GM21447 (cell line): ENCODE data around the gene HAS3.
"Not testable (repeated sequence)": the region's sequence is repeated elsewhere in the genome, so short reads cannot be mapped to it uniquely, and the experiment has no call there.

Experiments used
- ATAC-seq: cut with Tn5 transposase; IDR thresholded peaks from one replicate; pipeline ENCODE4 v1.9.1; 2021; ENCODE audit not compliant: unreplicated experiment

Gene HAS3

DNA sequence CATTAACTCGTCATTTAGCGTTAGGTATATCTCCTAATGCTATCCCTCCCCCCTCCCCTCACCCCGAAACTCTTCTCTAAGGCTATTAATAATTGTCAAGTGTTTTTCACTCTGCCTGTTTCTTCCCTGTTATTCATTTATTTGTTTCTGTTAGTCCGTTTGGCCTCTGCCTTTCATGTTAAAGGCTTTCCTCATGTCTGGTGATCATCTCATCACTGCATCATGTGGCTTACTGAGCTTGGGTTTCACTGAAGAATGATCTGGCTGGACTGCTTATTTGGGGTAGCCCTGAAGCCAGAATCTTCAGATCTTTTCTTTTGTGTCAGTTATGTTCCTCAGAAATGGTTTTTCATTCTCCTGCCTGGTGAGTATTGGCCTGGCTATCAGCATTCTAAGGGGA, 36.5 kb downstream of the HAS3 start:
- ATAC-seq = no peak

DNA sequence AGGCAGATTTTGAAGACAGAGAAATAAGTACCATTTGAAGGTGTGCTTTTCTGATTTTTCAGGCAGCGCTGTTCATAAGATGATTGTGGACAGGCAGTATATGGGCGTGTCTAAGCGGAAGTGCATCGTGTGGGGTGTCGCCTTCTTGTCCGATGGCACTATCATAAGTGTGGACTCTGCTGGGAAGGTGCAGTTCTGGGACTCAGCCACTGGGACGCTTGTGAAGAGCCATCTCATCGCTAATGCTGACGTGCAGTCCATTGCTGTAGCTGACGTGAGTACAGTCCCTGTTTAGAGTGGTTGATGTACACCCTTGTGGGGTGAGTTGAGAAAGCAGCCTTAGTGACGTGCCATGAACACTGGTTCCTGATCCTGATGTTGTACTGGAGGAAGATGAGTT, 37.7 kb downstream of the HAS3 start:
- no peak for ATAC-seq

DNA sequence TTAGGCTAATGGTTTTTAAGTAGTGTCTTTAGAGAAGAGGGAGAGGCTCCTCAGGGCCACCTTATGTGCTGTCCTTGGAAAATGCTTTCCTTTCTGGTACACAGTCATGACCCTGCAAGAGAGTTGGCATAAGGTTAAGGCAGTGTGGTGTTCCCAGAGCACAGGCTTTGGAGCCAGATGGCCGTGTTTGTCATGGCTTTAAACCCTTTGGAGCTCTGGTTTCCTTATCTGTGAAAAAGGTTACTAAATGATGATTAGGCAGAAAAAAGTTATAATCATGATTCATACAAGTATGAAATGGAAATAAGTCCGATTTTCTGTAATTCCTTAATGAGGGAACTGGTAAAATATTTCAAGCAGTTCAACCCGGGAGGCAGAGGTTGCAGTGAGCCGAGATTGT, 40.2 kb downstream of the HAS3 start:
- no peak for ATAC-seq

DNA sequence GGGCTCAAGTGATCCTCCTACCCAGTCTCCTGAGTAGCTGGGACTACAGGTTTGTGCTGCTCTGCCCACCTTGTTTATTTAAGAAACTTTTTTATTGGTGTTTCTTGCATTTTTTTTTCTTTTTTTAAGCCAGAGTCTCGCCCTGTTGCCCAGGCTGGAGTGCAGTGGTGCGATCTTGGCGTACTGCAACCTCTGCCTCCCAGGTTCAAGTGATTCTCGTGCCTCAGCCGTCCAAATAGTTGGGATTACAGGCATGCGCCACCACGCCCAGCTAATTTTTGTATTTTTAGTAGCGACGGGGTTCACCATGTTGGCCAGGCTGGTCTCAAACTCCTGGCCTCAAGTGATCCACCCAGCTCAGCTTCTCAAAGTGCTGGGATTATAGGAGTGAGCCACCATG, 44.2 kb downstream of the HAS3 start:
- not testable (repeated sequence) for ATAC-seq

DNA sequence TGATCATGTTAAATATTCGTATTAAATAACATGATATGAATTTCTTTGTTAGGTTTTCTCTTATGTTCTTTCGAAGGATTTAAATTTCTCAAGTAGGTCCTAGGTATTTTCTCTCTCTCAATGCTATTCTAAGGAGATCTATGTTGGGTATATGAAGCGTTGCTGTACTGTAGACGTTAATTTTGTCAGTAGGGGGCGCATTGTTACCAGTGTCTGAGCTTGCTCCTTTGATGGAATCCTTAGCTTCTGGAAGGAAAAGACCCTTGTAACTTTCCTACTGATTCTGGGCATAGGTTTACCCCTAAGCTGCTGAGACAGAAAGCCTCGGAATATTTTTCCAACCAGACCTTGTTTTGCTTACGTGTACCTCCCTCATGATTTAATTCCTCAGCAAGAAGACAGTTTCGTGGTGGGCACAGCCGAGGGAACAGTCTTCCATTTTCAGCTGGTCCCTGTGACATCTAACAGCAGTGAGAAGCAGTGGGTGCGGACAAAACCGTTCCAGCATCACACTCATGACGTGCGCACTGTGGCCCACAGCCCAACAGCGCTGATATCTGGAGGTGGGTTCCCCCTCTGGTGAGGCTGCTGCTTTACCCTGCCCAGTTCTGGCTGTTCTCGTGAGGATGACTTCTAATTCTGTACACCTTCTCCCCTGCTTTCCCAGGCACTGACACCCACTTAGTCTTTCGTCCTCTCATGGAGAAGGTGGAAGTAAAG, 44.9 kb downstream of the HAS3 start:
- peak; percentile 53 for ATAC-seq

DNA sequence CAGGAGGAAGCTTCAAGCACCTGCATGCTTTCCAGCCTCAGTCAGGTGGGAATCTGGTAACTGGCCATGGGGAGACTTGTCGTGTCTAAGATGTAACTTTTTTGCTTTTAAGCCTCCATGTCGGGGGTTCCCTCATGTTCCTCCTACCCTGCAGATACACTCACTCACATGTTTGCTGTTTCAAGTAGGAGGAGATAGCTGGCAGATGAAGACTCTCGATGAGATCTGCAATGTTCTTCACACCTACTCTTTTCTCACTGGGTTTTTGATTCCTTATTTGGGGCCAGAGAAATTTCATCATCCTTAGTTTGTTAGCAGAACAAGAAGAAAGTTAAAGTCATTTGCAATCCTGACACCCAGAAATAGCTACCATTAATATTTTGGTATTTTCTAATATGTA, 51.7 kb downstream of the HAS3 start:
- no peak for ATAC-seq

DNA sequence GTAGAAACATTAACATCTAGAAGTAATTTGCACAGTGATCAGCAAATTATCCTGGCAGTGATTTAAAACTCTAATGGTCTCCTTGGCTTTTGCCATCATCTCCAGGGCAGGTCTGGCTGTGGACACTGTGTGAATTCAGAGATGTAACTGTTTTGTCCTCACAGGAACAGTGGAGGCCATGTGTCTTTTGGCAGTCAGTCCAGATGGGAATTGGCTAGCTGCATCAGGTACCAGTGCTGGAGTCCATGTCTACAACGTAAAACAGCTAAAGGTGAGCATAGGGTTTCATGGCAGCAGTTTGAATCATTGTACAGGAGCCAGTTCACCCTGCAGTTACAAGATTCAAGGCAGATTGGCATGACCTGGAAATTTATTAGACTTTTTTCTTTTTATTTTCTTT, 54.7 kb downstream of the HAS3 start:
- no peak for ATAC-seq

DNA sequence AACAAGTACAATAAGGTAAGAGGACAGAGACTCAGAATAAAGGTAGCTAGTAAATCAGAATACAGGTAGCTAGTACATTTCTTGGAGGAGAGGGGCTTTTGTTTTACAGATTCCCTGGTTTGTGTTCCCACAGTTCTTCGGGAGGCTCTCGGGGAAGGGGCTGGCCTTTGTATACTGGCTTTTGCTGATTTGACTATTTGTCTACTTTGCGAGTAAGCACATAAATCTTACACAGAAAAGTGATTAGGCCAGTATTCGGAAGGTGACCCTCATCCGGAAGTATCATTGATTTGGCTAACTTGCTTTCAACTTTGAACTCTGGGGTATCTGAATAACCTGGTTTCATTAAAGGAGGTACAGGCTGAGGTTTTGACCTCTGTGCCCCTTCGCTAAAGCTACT, 60.1 kb downstream of the HAS3 start:
- ATAC-seq = no peak

DNA sequence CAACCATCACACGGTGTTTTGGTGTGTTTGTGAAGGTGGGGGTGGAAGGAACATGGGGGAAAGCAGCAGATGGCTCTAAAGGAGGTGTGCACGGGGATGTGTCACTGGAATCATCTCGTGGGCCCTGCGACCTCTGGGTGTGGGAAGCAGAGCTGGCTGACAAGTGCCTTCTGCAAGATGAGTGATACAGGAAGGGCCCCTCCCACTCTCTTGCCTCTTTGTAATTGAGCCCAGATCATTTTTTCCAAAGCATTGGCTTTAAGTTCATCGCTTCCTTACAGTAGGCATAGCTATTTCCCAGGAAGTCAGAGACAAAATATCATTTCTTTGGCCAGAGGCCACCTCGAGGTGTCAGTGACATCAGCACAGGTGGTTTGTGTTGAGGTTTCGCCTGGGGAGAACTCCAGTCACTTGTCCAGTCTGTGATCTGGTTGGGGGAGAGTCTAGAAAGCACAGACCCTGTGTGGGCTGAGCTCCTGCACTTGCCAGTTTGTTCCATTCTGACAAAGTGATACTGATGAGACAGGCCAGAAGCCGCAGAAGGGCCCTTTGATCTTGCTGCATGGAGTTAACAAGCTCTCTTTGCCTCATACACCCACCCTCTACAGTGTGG, 60.9 kb downstream of the HAS3 start:
- no peak for ATAC-seq

DNA sequence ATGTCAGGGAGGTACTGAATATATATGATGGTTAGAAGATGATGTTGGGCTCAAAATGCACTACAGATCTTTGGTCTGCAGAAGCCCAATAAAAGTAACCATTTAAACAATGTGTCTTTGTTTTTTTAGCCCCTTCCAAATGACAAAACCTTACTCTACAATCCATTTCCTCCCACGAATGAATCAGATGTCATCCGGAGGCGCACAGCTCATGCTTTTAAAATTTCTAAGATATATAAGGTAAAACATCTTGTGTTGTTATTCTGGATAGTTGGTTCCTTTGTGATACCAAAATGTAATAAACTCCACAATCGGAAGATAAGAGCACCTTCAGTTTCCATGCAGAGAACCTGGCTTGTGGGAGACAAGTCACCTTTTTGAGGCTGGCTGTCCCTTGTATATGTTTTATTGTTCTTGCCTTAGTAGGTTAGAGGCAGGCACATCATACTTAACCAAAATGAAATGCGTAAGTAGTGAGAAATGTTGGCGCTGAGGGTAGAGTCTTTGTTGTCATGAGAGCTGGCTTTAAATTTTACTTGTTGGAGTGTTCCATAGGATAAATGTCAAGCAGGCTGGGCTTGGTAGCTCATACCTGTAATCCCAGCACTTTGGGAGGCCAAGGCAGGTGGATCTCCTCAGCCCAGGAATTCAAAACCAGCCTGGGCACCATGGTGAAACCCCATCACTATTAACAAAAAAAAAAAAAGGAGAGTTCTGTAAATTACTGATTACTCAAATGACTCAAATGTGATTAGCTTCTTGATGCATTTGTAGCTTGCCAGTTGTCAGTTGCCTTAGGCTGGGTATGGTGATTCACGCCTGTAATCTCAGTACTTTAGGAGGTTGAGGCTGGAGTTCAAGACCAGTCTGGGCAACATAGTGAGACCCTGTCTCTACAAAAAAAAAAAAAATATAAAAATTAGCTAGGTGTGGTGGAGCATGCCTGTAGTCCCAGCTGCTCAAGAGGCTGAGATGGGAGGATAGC, 61.8 kb downstream of the HAS3 start:
- no peak for ATAC-seq
